ENCODE measurements around the gene VGLL1. TPM values are rescaled to one million over a fixed set of nuclear protein-coding genes. Genes with fewer than 3 reads are reported as not detected.

Gene VGLL1
- total and polyA plus RNA-seq, 3 experiments from 2014 or later, result not detected

DNA sequence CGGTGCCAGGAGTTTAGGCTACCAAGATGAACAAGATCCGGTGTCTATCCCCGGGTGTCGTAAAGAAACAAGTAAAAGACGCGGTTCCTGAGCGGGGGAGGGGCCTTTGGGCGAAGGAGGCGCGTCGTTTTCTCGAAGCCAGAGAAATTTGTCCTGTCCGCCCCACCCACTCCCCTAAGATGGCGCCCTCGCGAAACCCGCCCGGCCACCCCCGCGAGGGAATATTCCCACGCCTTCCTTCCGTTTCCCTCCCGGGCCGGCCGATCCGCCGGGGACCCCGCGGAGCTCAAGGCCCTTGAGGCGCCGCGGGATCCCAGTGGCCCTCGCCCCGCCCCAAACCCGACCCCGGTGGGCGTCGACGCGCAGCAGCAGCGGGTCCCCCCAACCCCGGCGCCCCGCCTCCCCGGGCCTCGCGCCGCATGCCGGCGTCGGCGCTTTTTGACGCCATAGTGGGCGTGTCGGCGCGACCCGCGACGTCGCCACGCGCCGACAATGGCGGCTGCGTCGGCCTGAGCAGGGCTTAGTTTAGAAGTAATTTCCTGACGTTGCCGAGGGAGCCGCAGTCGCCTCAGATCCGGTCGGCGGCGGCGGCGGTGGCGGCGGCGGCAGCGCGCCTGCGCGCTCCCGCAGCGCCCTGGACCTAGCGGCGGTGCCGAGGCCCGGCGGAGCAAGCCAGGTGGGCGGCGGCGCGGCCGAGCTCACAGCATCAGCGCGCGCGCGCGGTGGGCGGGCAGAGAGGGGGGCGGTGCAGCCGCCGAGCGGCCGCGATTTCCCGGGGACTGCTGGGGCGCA is 35.1 kb upstream of the VGLL1 start:
- POLR2A ChIA-PET, result interaction anchor here (0.6 to 1.5 kb wide), 6 partner anchors 9 to 524 kb away, joined by 3 to 5 read pairs (median 3); partner anchors contain the start of genes MMGT1 and RBMX
- H3K27ac ChIP-seq (ENCODE audit: low read depth, low read length), result peak overlapping the region; percentile 77
- H3K4me3 Mint-ChIP-seq, result peak overlapping the region; percentile 88 to 95 (median 92)
- peaks cover 0 to 13% (median 4%) of the 10 kb centered on the region in 3 donors for H3K36me3 Mint-ChIP-seq
- H3K27me3 Mint-ChIP-seq, result peaks cover 5 to 11% of the 10 kb centered on the region in 2 donors
- peaks cover 13 to 25% (median 21%) of the 10 kb centered on the region in 3 donors for H3K4me1 Mint-ChIP-seq
- H3K9me3 ChIP-seq (ENCODE audit: low read length), result no peaks in the 10 kb centered on the region
- no peaks in the 10 kb centered on the region for H3K36me3 ChIP-seq (ENCODE audit: insufficient read depth, low read length)
- peak overlapping the region; percentile 92 to 99 (median 98) for H3K27ac Mint-ChIP-seq
- DNase-seq, result peak; percentile 74 to 92 (median 87)
- peaks cover 16% of the 10 kb centered on the region for H3K4me1 ChIP-seq (ENCODE audit: insufficient read depth, low read length)
- CTCF ChIA-PET, result no interaction called here
- peak overlapping the region; percentile 92 for H3K4me3 ChIP-seq (ENCODE audit: low read length)
- H3K9me3 Mint-ChIP-seq, result no peaks in the 10 kb centered on the region
- H3K27me3 ChIP-seq (ENCODE audit: insufficient read depth, low read length, poor library complexity, severe bottlenecking), result no peaks in the 10 kb centered on the region

DNA sequence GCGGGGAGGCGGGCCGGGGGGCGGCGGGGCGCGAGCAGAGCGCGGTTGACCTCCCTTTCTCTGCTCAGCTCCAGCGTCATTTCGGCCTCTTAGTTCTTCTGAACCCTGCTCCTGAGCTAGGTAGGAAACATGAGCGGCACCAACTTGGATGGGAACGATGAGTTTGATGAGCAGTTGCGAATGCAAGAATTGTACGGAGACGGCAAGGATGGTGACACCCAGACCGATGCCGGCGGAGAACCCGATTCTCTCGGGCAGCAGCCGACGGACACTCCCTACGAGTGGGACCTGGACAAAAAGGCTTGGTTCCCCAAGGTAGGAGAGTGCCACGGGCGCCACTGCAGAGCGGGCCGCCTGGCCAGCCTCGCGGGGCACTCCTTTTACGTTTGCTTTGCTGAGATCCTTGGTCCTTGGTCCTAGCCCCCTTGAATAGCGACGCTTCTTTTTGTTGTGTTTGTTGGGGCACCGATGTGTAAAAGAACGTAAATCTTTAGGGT is 34.4 kb upstream of the VGLL1 start, which contains the start of gene HTATSF1:
HTATSF1 (plus strand) TSS at position 37 of the 497 bp plus-strand sequence; CDS start at position 130, 93 bp downstream.
- no peak for DNase-seq
- no peaks in the 10 kb centered on the region for H3K27me3 ChIP-seq (ENCODE audit: insufficient read depth, low read length, poor library complexity, severe bottlenecking)
- peak within 1 kb of the TSS; percentile 77 for H3K27ac ChIP-seq (ENCODE audit: low read depth, low read length)
- peaks cover 0 to 17% (median 4%) of the 10 kb centered on the region in 3 donors for H3K36me3 Mint-ChIP-seq
- peaks cover 13 to 25% (median 21%) of the 10 kb centered on the region in 3 donors for H3K4me1 Mint-ChIP-seq
- peaks cover 16% of the 10 kb centered on the region for H3K4me1 ChIP-seq (ENCODE audit: insufficient read depth, low read length)
- H3K4me3 Mint-ChIP-seq, result peak within 1 kb of the TSS; percentile 88 to 95 (median 92)
- POLR2A ChIA-PET, result interaction anchor here (0.7 to 1.0 kb wide), 3 partner anchors 8 to 138 kb away, joined by 3 read pairs; no protein-coding TSS in a partner anchor
- no peaks in the 10 kb centered on the region for H3K9me3 Mint-ChIP-seq
- peak within 1 kb of the TSS; percentile 92 to 99 (median 98) for H3K27ac Mint-ChIP-seq
- peaks cover 0 to 4% of the 10 kb centered on the region in 2 donors for H3K27me3 Mint-ChIP-seq
- peak within 1 kb of the TSS; percentile 92 for H3K4me3 ChIP-seq (ENCODE audit: low read length)
- no peaks in the 10 kb centered on the region for H3K36me3 ChIP-seq (ENCODE audit: insufficient read depth, low read length)
- H3K9me3 ChIP-seq (ENCODE audit: low read length), result no peaks in the 10 kb centered on the region
- CTCF ChIA-PET, result no interaction called here

DNA sequence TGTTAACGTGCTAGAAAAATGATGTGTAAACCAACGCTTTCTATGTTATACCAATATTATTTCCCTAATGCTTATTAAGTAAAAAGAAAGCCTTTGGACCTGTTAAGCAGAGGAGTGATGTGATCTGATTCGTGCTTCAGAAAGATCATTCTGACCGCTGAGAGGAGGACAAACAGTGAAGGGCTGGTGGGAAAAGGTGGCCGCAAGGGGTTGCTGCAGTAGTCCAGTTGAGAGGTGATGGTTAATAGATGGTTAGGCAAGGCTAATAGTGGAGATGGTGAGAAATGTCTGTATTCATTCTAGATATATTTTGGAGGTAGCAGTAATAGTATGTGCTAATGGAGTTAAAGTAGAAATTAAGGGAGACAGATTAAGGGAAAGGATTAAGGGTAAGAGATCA is 12.9 kb upstream of the VGLL1 start:
- Histone ChIP-seq H3K4me3 (ENCODE audit: low read length) (no peak overlapping the region), H3K27me3 (ENCODE audit: insufficient read depth, low read length, poor library complexity, severe bottlenecking) (no peaks in the 10 kb centered on the region), H3K4me1 (ENCODE audit: insufficient read depth, low read length) (no peaks in the 10 kb centered on the region), H3K9me3 (ENCODE audit: low read length) (no peaks in the 10 kb centered on the region), H3K27ac (ENCODE audit: low read depth, low read length) (no peak overlapping the region), H3K36me3 (ENCODE audit: insufficient read depth, low read length) (no peaks in the 10 kb centered on the region)
- H3K27ac Mint-ChIP-seq, result no peak overlapping the region
- H3K9me3 Mint-ChIP-seq, result no peaks in the 10 kb centered on the region
- no peaks in the 10 kb centered on the region for H3K36me3 Mint-ChIP-seq
- peaks cover 0 to 2% of the 10 kb centered on the region in 2 donors for H3K27me3 Mint-ChIP-seq
- ChIA-PET CTCF (no interaction called here), POLR2A (no interaction called here)
- no peak for DNase-seq
- no peak overlapping the region for H3K4me3 Mint-ChIP-seq
- H3K4me1 Mint-ChIP-seq, result peaks cover 6 to 9% (median 7%) of the 10 kb centered on the region in 3 donors

DNA sequence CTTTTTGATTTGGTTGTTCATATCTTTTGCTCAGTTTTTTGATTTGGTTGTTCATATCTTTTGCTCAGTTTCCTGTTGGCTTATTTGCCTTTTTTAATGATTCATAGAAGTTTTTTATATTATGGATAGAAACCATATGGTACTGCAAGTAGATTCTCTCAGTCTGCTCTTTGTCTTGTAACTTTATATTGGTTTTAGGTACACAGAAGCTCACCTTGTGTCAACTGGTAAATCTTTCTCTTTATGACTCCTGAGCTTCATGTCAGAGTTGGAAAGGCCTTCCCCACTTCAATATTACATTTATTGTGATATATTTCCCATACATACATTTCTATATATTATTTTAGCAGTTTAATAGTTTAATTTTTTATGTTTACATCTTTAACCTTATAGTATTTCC is 8.2 kb upstream of the VGLL1 start:
- Mint-ChIP-seq H3K36me3 (peaks cover 0 to 2% (median 0%) of the 10 kb centered on the region in 3 donors), H3K4me3 (no peak overlapping the region), H3K27ac (peak overlapping the region in 1 of 8 donors; percentile 66), H3K4me1 (peaks cover 6 to 9% (median 7%) of the 10 kb centered on the region in 3 donors), H3K9me3 (peaks cover 0 to 1% (median 0%) of the 10 kb centered on the region in 5 donors), H3K27me3 (peaks cover 0 to 2% of the 10 kb centered on the region in 2 donors)
- Histone ChIP-seq H3K27ac (ENCODE audit: low read depth, low read length) (no peak overlapping the region), H3K27me3 (ENCODE audit: insufficient read depth, low read length, poor library complexity, severe bottlenecking) (no peaks in the 10 kb centered on the region), H3K4me3 (ENCODE audit: low read length) (no peak overlapping the region), H3K4me1 (ENCODE audit: insufficient read depth, low read length) (no peaks in the 10 kb centered on the region), H3K36me3 (ENCODE audit: insufficient read depth, low read length) (no peaks in the 10 kb centered on the region), H3K9me3 (ENCODE audit: low read length) (no peaks in the 10 kb centered on the region)
- DNase-seq, result no peak
- ChIA-PET POLR2A (no interaction called here), CTCF (no interaction called here)

DNA sequence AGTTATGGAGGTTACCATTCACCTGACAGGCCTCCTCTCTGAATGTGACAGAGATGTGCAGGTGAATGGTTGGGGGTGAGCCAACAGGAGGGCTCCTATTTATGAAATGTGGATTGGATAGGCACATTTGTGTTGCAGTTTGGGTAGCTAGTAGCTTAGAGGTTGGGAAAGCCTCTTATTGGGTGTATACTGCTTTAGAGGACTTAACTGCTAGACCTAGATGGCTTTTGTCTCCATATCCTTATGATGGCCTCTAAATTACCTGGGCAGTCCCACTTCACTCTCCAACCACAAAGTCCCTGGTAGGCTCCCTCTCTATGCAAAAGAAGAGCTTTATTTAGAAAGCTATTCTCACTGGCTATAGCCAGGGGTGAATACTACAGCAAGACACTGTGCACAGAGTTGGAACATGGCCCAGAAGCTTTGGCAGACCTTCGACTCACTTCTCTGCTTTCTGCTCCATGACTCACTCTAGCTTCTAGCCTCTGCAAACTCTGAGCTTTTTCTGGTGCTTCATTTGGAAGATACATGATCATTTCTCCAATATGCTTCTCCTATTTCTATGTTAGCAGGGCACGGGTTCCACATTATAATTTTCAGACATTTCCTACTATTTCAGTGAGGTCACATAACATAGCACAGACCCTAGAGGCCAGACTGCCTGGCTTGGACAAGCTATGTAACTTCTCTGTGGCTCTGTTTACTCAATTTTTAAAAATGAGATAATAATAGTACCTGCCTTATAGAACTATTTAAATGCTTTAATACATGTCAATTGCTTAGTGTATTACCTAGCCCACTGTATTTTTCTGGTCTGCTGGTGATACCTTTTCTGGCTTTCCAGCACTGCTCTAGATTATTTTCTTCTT is 6.0 kb upstream of the VGLL1 start:
- DNase-seq, result no peak
- H3K27ac Mint-ChIP-seq, result no peak overlapping the region
- POLR2A ChIA-PET, result no interaction called here
- no peaks in the 10 kb centered on the region for H3K4me1 ChIP-seq (ENCODE audit: insufficient read depth, low read length)
- peaks cover 0 to 2% (median 0%) of the 10 kb centered on the region in 3 donors for H3K36me3 Mint-ChIP-seq
- no peak overlapping the region for H3K4me3 Mint-ChIP-seq
- no peaks in the 10 kb centered on the region for H3K9me3 ChIP-seq (ENCODE audit: low read length)
- no peaks in the 10 kb centered on the region for H3K27me3 ChIP-seq (ENCODE audit: insufficient read depth, low read length, poor library complexity, severe bottlenecking)
- no peak overlapping the region for H3K27ac ChIP-seq (ENCODE audit: low read depth, low read length)
- H3K4me1 Mint-ChIP-seq, result peaks cover 6 to 9% (median 7%) of the 10 kb centered on the region in 3 donors
- CTCF ChIA-PET, result no interaction called here
- no peak overlapping the region for H3K4me3 ChIP-seq (ENCODE audit: low read length)
- no peaks in the 10 kb centered on the region for H3K36me3 ChIP-seq (ENCODE audit: insufficient read depth, low read length)
- H3K27me3 Mint-ChIP-seq, result peaks cover 0 to 4% of the 10 kb centered on the region in 2 donors
- H3K9me3 Mint-ChIP-seq, result peaks cover 0 to 1% (median 0%) of the 10 kb centered on the region in 5 donors

DNA sequence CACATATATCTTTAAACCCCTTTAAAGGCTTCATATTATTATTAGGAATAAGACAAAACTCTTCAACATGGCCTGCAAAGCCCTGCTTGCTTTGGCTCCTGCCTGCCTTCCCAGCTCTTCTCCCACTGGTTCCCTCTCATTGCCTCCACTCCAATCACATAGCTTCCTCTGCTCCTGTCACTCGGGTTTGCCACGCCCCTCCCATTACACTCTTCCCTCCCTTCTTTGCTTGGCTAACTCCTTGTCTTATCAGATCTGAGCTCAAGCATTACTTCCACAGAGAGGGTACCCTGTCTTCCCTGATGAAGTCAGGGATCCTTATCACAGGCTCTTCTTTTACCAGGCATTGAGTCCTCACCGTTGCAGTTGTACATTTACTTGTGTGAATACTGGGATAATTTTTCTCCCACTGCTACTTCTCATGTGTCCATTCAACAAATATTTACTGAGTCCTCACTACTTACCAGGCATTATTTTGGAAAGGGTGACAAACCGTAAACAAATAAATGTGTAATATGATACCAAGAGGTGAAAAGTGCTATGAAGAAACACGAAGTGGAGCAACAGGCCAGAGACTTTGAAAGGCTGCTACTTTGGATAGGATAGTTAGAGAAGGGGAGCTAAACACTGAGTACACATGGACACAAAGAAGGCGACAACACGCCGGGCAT is 3.2 kb upstream of the VGLL1 start:
- no peaks in the 10 kb centered on the region for H3K4me1 ChIP-seq (ENCODE audit: insufficient read depth, low read length)
- H3K4me1 Mint-ChIP-seq, result peaks cover 0 to under 1% (median 0%) of the 10 kb centered on the region in 3 donors
- CTCF ChIA-PET, result no interaction called here

DNA sequence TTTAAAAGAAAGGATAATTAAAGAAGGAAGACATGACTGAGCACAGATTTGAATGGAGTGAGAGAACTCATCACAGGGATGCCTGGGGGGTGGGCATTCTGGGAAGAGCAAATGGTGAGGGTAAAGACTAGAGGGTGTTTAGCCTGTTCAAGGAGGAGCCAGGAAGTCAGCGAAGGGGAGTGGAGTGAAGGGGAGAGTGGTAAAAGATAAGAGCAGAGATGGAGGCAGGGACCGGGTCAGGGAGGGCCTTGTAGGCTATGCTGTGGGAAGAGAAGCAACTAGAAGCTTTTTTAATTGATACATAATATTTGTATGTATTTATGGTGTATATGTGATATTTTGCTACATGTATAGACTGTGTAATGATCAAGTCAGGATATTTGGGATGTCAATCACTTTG is 2.2 kb upstream of the VGLL1 start:
- H3K4me3 Mint-ChIP-seq, result no peak overlapping the region
- ChIA-PET CTCF (no interaction called here), POLR2A (no interaction called here)
- Histone ChIP-seq H3K4me3 (ENCODE audit: low read length) (no peak overlapping the region), H3K27ac (ENCODE audit: low read depth, low read length) (no peak overlapping the region), H3K9me3 (ENCODE audit: low read length) (no peaks in the 10 kb centered on the region), H3K36me3 (ENCODE audit: insufficient read depth, low read length) (no peaks in the 10 kb centered on the region), H3K4me1 (ENCODE audit: insufficient read depth, low read length) (no peaks in the 10 kb centered on the region), H3K27me3 (ENCODE audit: insufficient read depth, low read length, poor library complexity, severe bottlenecking) (no peaks in the 10 kb centered on the region)
- no peaks in the 10 kb centered on the region for H3K36me3 Mint-ChIP-seq
- DNase-seq, result no peak
- H3K27me3 Mint-ChIP-seq, result peaks cover 0 to 20% of the 10 kb centered on the region in 2 donors
- peak overlapping the region in 2 of 8 donors; percentile 50 to 79 for H3K27ac Mint-ChIP-seq
- H3K4me1 Mint-ChIP-seq, result no peaks in the 10 kb centered on the region
- peaks cover 0 to 1% (median 0%) of the 10 kb centered on the region in 5 donors for H3K9me3 Mint-ChIP-seq

More for the DNA sequence above, 3.2 kb upstream of the VGLL1 start:
- Histone ChIP-seq H3K27ac (ENCODE audit: low read depth, low read length) (no peak overlapping the region), H3K4me3 (ENCODE audit: low read length) (no peak overlapping the region), H3K36me3 (ENCODE audit: insufficient read depth, low read length) (no peaks in the 10 kb centered on the region), H3K9me3 (ENCODE audit: low read length) (no peaks in the 10 kb centered on the region), H3K27me3 (ENCODE audit: insufficient read depth, low read length, poor library complexity, severe bottlenecking) (no peaks in the 10 kb centered on the region)
- POLR2A ChIA-PET, result no interaction called here
- Mint-ChIP-seq H3K9me3 (peaks cover 0 to 1% (median 0%) of the 10 kb centered on the region in 5 donors), H3K4me3 (no peak overlapping the region), H3K36me3 (peaks cover 0 to 2% (median 0%) of the 10 kb centered on the region in 3 donors), H3K27ac (no peak overlapping the region), H3K27me3 (peaks cover 0 to 17% of the 10 kb centered on the region in 2 donors)
- DNase-seq, result no peak

Data from CD8-positive, alpha-beta memory T cell (primary cell).